Vagina (tissue), 2 donors: ENCODE results near the gene RUVBL1. TPM values are rescaled to one million over a fixed set of nuclear protein-coding genes. Genes with fewer than 3 reads are reported as not detected.

Experiments used
- DNase-seq, 2 donors: peaks; one replicate each; pipeline ENCODE4 v3.0.0-alpha.2; 2017; ENCODE audit errors: extremely low spot score in 2 of 2
- H3K27ac ChIP-seq: fragments of 200-600 bp; sonication (generic); one replicate; pipeline ENCODE4 v1.5.1; 2019
- H3K27me3 ChIP-seq: fragments of 200-600 bp; sonication (generic); one replicate; pipeline ENCODE4 v1.5.1; 2019
- H3K36me3 ChIP-seq, 2 donors: fragments of 200-600 bp; sonication (generic); one replicate each; pipeline ENCODE4 v1.5.1; 2017 to 2019
- H3K4me1 ChIP-seq: fragments of 200-600 bp; sonication (generic); one replicate; pipeline ENCODE4 v1.5.1; 2019
- H3K4me3 ChIP-seq, 2 donors: fragments of 200-600 bp; sonication (generic); 1 replicate in 1 of 2; 2 replicates in 1 of 2; pipeline ENCODE4 v1.5.1; 2016 to 2019
- H3K9me3 ChIP-seq: fragments of 200-600 bp; sonication (generic); one replicate; pipeline ENCODE4 v1.5.1; 2019
- CTCF ChIP-seq, 3 experiments: fragments of 450-650 bp in 2 of 3; fragments of 200-600 bp in 1 of 3; sonication (generic) in 1 of 3; IDR thresholded peaks; one replicate each; pipeline ENCODE4 v1.5.1; 2017 to 2019; ENCODE audit warnings: antibody characterized with exemption in 3 of 3, mild to moderate bottlenecking in 2 of 3, moderate library complexity in 2 of 3
- POLR2A ChIP-seq, 2 donors: fragments of 450-650 bp; IDR thresholded peaks; one replicate each; pipeline ENCODE4 v1.6.1; 2017; ENCODE audit warnings: antibody characterized with exemption in 2 of 2, mild to moderate bottlenecking in 2 of 2, moderate library complexity in 2 of 2
- POLR2AphosphoS5 ChIP-seq, 2 donors: sonication (generic); formaldehyde crosslinking; IDR thresholded peaks; one replicate each; pipeline ENCODE4 v1.9.0; 2017; ENCODE audit warnings: antibody characterized with exemption in 2 of 2, mild to moderate bottlenecking in 2 of 2, low read depth in 1 of 2; ENCODE audit not compliant: insufficient read depth in 1 of 2
- intact Hi-C: fragments of 100-400 bp; cut with DNase I; formaldehyde crosslinking; loops from one replicate; pipeline ENCODE4 v1.15.1; 2023
- total RNA-seq: library from RNA; depleted of rRNA; stranded (reverse); fragments of >200 nt; gene quantifications from one replicate; pipeline ENCODE4 v1.2.3, GENCODE V29; 2016

The RUVBL1 gene
- total RNA-seq: 26.0 TPM

DNA sequence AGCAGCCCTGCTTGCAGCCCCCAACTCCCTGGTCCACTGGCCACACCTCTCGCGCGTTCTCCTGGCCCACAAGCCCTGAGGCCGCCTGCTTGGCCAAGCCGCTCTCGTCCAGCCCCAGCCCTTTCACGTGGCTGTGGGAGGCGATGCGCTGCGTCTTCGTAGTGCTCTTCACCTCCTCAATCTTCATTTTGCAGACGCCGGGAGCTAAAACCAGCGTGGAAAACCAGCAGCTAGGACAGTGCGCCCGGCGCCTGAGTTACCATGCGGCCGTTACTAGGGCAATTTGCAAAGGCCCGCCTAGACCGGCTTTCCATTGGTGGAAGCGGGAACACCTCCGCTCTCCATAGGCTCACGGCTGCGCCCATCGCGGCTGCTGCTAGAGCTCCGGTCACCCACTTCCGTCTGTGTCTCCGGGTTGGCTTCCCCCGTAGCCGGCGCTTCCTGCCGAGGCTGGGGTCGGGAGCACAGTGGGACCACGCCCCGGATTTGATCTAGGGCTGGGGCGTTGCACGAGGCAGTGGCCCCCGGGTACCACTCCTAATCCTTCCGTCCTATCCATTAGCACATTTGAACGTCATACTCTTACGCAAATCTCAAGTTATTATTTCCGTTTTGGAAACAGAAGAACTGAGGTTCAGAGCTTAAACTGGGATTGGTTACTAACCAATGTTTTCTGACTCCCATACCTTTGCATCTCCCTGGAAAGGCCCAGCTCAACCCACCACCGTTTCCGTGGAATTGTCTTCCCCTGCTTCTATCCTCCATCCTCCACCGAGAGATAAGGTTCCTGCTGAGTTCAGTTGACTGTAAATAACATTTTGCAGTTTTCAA, at the start of gene RUVBL1:
RUVBL1 (minus strand) TSS at position 275 of the 831 bp plus-strand sequence; CDS start at position 187, 88 bp downstream.
- Histone ChIP-seq H3K27ac (peak within 1 kb of the TSS; percentile 56), H3K4me1 (peaks cover 15% of the 10 kb centered on the region), H3K4me3 (peak within 1 kb of the TSS; percentile 60 to 96), H3K27me3 (no peaks in the 10 kb centered on the region), H3K36me3 (no peaks in the 10 kb centered on the region), H3K9me3 (no peaks in the 10 kb centered on the region)
- DNase-seq: peak in 1 of 2 donors; percentile 98
- no peak for TF ChIP-seq CTCF (IDR thresholded peaks at IDR 0.05)
- TF ChIP-seq POLR2AphosphoS5 (IDR thresholded peaks at IDR 0.05; ENCODE audit: insufficient read depth in 1 of 2, low read depth in 1 of 2): peak; percentile 86 to 91
- no peak for TF ChIP-seq POLR2A (IDR thresholded peaks at IDR 0.05)
- intact Hi-C loops: no loop called here

DNA sequence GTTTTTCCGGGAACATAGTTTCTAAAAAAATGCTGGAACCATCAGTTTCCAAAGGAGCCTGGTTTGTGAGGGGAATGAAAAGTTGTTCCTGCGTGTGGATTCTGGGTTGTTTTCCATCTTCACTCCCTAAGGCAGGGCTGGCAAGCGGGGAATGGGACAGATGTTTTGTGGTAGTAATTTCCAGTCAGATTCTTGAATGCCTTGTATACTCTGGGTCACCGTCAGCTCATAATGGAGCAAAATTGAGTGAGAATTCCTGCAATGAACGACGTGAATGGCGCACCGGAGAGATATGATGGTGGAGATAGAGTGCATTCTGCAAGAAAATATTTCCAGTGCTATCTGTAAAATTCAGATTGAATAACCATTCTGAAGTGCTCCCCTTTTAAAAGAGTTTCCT, 49.6 kb upstream of the RUVBL1 start:
- DNase-seq: no peak
- no peak overlapping the region for H3K4me3 ChIP-seq
- no peaks in the 10 kb centered on the region for H3K9me3 ChIP-seq
- no peaks in the 10 kb centered on the region for H3K27me3 ChIP-seq
- intact Hi-C loops: loop anchor here (5.0 to 10.0 kb wide), 2 partner anchors 324 to 432 kb away; no protein-coding TSS in a partner anchor
- H3K27ac ChIP-seq: peak overlapping the region; percentile 51
- H3K36me3 ChIP-seq: no peaks in the 10 kb centered on the region
- TF ChIP-seq CTCF (IDR thresholded peaks at IDR 0.05) (no peak), POLR2A (IDR thresholded peaks at IDR 0.05) (no peak), POLR2AphosphoS5 (IDR thresholded peaks at IDR 0.05; ENCODE audit: insufficient read depth in 1 of 2, low read depth in 1 of 2) (no peak)
- H3K4me1 ChIP-seq: peaks cover 20% of the 10 kb centered on the region

DNA sequence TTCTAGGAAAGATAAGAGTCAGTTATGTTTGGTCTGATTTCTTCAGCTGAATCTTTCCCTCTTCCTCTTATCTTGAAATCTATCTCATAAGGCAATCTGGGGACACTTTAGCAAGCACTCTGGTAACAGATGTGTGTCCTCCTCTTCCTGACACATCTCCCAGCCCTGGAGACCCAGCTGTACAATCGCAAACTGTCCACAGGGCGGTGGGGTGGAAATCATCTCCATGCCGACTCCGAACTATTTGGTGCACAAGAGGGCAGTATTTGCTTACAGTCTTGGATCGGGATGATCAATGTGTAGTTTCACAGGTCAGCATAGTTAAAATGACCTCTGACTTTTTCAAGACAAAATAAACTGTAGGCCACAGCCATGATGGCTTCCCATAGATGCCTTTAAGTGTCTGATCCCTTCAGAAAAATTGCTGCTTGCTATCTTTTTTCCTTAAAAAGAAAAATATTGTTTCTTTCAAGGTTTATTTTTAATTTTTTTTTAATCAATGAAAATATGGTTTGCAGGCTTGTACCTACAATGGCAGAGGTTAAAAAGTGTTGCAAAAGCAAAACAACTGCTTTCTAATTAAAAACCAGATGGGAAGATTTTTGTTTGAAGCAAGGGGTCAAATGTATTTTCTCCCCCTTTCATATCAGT, 47.4 kb upstream of the RUVBL1 start:
- DNase-seq: no peak
- intact Hi-C loops: loop anchor here (5.0 to 10.0 kb wide), 2 partner anchors 326 to 434 kb away; no protein-coding TSS in a partner anchor
- H3K27ac ChIP-seq: no peak overlapping the region

GRCh38 chr3:128168836-128169235, 45.2 kb upstream of the RUVBL1 start:
- H3K4me3 ChIP-seq: no peak overlapping the region
- no peaks in the 10 kb centered on the region for H3K9me3 ChIP-seq
- intact Hi-C loops: no loop called here
- no peaks in the 10 kb centered on the region for H3K36me3 ChIP-seq
- H3K27ac ChIP-seq: no peak overlapping the region
- TF ChIP-seq POLR2AphosphoS5 (IDR thresholded peaks at IDR 0.05; ENCODE audit: insufficient read depth in 1 of 2, low read depth in 1 of 2) (no peak), POLR2A (IDR thresholded peaks at IDR 0.05) (no peak), CTCF (IDR thresholded peaks at IDR 0.05) (no peak)
- DNase-seq: no peak
- H3K4me1 ChIP-seq: peaks cover 3% of the 10 kb centered on the region
- no peaks in the 10 kb centered on the region for H3K27me3 ChIP-seq

More for the DNA sequence above, 47.4 kb upstream of the RUVBL1 start:
- Histone ChIP-seq H3K4me1 (peaks cover 20% of the 10 kb centered on the region), H3K36me3 (no peaks in the 10 kb centered on the region), H3K4me3 (no peak overlapping the region), H3K9me3 (no peaks in the 10 kb centered on the region), H3K27me3 (no peaks in the 10 kb centered on the region)
- TF ChIP-seq POLR2A (IDR thresholded peaks at IDR 0.05) (no peak), CTCF (IDR thresholded peaks at IDR 0.05) (peak in 2 of 3 experiments; percentile 52 to 91)
